Activated CD4-positive, alpha-beta T cell treated with anti-CD3 and anti-CD28 coated beads, Interleukin-2, amount 10 ng/mL, durations not matched to agents 7 days and 5 days (primary cell): ENCODE measurements around the gene ZDHHC8. TPM values are rescaled to one million over a fixed set of nuclear protein-coding genes. Genes with fewer than 3 reads are reported as not detected.
A peak's percentile ranks its signal among the peaks of the same experiment; 100 is the strongest.

Experiments
- CTCF ChIA-PET: fragments of 350-600 bp; sonication (Branson Sonifier 250); formaldehyde crosslinking; loops from one replicate; lab custom pipeline; 2021; ENCODE audit warnings: antibody characterized with exemption; lab: Charles Lee
- POLR2A ChIA-PET: fragments of 350-600 bp; sonication (Branson Sonifier 250); formaldehyde crosslinking; loops from one replicate; lab custom pipeline; 2021; ENCODE audit warnings: antibody characterized with exemption; lab: Charles Lee
- DNase-seq: peaks from one replicate; pipeline ENCODE4 v3.0.0-alpha.2; 2020
- H3K27ac Mint-ChIP-seq: one replicate; pipeline ENCODE4 v1.8.0; 2021; ENCODE audit warnings: mild to moderate bottlenecking, moderate library complexity, mixed read lengths
- H3K27me3 Mint-ChIP-seq: one replicate; pipeline ENCODE4 v1.8.0; 2021; ENCODE audit warnings: mixed read lengths
- H3K36me3 Mint-ChIP-seq: one replicate; pipeline ENCODE4 v1.8.0; 2021; ENCODE audit warnings: low read depth, mixed read lengths
- H3K4me1 Mint-ChIP-seq: one replicate; pipeline ENCODE4 v1.8.0; 2021; ENCODE audit warnings: mixed read lengths
- H3K4me3 Mint-ChIP-seq: one replicate; pipeline ENCODE4 v1.8.0; 2021; ENCODE audit warnings: mild to moderate bottlenecking, moderate library complexity, mixed read lengths
- H3K9me3 Mint-ChIP-seq: one replicate; pipeline ENCODE4 v1.8.0; 2021; ENCODE audit warnings: mixed read lengths
- total RNA-seq, 2 experiments: library from RNA; stranded (reverse); gene quantifications; one replicate each; pipeline ENCODE4 v1.2.3, GENCODE V29; 2021

The ZDHHC8 gene
- total RNA-seq, 2 experiments from 2014 or later, result 57.9 to 58.9 TPM

DNA sequence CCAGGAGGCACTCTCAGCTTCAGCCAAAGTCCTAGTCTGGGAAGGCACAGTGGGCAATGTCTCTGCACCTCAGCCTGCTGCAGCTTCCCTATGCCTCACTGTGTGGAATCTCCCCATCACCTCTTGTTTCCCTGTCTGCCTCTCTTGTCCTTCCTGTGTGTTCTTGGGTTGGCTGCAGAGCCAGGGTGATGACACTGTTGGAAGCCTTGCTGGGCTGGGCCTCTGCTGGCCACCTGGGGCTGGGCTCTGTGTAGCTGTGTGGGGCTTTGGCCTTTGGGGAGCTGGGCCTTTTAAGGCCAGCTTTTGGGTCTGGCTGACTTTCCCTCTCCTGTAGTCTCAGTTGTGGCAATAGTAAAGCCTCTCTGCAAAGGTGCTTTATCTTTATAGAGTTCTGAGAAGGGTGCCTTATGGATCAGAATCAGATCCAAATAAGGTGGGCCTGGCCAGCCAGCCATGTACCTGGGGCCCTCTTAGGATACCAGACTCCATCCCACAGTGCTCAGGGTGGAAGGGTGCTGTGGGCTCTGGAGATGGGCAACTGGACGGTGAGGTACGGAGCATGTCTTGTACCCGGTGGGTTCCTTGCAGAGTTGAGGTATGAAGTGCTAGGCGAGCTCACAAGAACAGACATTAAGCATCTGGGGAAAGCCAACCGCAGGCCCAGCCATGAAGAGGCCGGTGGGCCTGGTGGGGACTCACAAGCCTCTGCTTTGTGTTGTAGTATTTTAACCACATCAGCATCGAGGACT is 26.0 kb upstream of the ZDHHC8 start:
- Mint-ChIP-seq H3K9me3 (no peaks in the 10 kb centered on the region), H3K4me3 (no peak overlapping the region), H3K36me3 (peaks cover 16% of the 10 kb centered on the region), H3K27me3 (no peaks in the 10 kb centered on the region), H3K27ac (peak overlapping the region; percentile 13), H3K4me1 (peaks cover 18% of the 10 kb centered on the region)
- DNase-seq, result no peak
- CTCF ChIA-PET, result no interaction called here
- POLR2A ChIA-PET, result no interaction called here

DNA sequence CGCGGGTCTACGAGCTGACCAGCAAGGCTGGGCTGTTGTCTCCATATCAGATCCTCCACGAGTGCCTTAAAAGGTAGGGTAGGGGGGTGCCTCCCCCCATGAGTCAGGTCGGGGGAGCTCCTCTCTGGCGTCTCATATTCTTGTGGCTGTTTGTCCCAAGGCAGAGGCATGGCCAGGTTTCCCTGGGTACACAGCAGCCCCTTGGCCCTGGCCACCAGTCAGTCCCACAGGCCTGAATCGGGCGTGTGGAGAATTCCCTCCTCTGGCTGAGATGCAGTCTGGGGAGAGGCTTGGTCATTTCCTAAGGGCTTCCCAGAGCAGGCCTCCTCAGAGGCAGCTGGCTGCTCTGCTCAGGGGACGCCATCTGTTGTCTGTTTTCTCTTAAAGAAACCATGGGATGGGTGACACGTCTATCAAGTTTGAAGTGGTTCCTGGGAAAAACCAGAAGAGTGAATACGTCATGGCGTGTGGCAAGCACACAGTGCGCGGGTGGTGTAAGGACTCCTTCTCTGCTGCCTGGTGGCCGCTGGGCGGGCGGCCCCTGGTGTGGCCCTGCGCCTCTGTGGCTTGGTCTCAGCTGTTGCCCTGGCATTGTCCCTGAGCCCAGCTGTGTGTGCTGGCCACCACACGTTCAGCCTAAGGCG is 25.3 kb upstream of the ZDHHC8 start:
- Mint-ChIP-seq H3K4me3 (no peak overlapping the region), H3K27me3 (no peaks in the 10 kb centered on the region), H3K27ac (no peak overlapping the region), H3K4me1 (peaks cover 18% of the 10 kb centered on the region), H3K9me3 (no peaks in the 10 kb centered on the region), H3K36me3 (peaks cover 21% of the 10 kb centered on the region)
- no peak for DNase-seq
- ChIA-PET POLR2A (no interaction called here), CTCF (interaction anchor here (0.8 to 1.4 kb wide), 2 partner anchors 12 to 28 kb away, joined by 3 read pairs; no protein-coding TSS in a partner anchor)

DNA sequence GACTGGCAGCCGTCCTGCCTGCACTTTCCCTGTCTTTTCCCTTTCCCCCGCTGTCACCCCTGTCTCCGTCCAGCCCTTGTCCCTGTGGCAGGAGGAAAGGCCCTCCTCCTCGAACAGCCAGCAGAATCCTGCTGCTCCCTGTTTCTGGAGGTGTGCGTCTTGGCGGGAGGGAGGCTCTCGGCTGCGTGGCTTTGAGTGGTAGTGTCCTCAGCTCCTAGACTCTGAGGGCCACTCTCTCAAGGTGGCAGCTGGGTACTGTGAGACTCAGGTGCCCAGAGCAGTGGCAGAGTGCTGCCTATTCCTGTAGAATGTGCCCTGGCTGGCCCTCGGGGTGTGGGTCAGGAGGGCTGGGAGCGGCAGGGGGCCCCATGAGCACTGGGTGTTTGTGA is 24.8 kb upstream of the ZDHHC8 start:
- no peak for DNase-seq
- H3K27ac Mint-ChIP-seq, result no peak overlapping the region
- H3K4me1 Mint-ChIP-seq, result peaks cover 19% of the 10 kb centered on the region
- no peaks in the 10 kb centered on the region for H3K27me3 Mint-ChIP-seq
- no peaks in the 10 kb centered on the region for H3K9me3 Mint-ChIP-seq
- no peak overlapping the region for H3K4me3 Mint-ChIP-seq
- peaks cover 20% of the 10 kb centered on the region for H3K36me3 Mint-ChIP-seq
- ChIA-PET CTCF (interaction anchor here (0.8 to 1.4 kb wide), 2 partner anchors 13 to 29 kb away, joined by 3 read pairs; no protein-coding TSS in a partner anchor), POLR2A (interaction anchor here (0.5 kb wide), 1 partner anchor 88 kb away, joined by 3 read pairs; no protein-coding TSS in a partner anchor)

DNA sequence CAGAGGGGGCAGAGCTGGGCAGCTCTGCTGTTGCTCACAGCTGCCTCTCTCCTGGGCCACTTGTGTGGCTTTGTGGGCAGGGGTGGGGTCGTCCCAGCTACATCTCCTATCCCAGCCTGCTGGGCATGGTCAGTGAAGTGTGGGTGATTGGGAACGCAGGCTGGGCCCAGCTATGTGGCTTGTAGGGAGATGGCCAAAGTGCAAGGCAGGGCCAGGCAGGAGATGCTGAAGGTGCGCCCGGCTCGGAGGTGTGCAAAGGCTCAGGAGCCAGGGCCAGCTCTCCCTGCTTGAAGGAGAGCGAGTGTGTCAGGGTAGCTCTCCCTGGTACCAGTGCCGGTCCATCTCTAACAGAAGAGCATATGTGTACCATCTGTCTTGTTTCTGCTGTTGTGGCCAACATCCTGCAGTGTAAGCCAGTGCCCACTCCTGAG is 24.1 kb upstream of the ZDHHC8 start:
- POLR2A ChIA-PET, result interaction anchor here (0.5 kb wide), 1 partner anchor 88 kb away, joined by 3 read pairs; no protein-coding TSS in a partner anchor
- Mint-ChIP-seq H3K27ac (no peak overlapping the region), H3K4me1 (peaks cover 17% of the 10 kb centered on the region), H3K27me3 (no peaks in the 10 kb centered on the region), H3K36me3 (peaks cover 20% of the 10 kb centered on the region), H3K9me3 (no peaks in the 10 kb centered on the region), H3K4me3 (no peak overlapping the region)
- CTCF ChIA-PET, result interaction anchor here (1.4 kb wide), 1 partner anchor 14 kb away, joined by 3 read pairs; no protein-coding TSS in a partner anchor
- no peak for DNase-seq

DNA sequence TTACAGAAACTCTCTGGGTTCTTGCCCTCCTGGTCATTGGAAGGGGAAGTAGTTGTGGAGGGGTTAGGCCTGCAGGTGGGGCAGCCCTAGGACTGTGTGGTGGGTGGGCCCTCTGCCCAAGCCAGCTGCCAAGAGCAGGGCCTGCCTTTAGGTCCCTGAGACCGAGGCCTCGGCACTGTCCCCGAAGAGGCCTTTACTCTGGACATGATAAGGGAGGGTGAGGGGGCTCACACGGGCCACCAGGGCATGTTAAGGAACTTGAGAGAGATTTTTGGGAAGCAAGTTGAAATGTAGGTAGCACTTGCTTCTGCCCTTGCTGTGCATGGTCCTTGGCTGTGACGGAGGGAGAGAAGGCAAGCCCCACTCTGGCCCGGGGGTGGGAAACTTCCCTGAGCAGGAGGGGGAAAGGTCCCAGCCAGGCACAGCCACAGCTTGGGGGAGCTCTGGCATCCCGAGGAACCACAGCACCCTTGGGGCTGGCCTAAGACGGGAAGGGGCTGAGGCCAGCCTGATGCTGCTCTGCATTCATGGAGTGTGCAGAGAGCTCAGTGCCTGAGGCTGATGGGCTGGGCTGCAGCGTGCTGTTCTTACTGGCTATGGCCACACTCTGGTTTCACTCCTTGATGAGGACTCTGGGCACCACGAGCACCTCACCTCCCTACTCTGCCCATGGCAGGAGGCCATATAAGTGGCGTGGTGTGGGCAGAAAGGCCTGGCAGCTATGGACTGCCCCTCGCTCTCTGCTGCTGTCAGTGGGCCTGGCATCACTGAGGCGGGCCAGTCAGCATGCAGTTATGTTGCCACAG is 23.4 kb upstream of the ZDHHC8 start:
- no peak for DNase-seq
- H3K36me3 Mint-ChIP-seq, result peaks cover 20% of the 10 kb centered on the region
- no peak overlapping the region for H3K4me3 Mint-ChIP-seq
- POLR2A ChIA-PET, result no interaction called here
- peak overlapping the region; percentile 64 for H3K27ac Mint-ChIP-seq
- H3K27me3 Mint-ChIP-seq, result no peaks in the 10 kb centered on the region
- CTCF ChIA-PET, result interaction anchor here (0.6 to 1.4 kb wide), 3 partner anchors 9 to 22 kb away, joined by 3 read pairs; partner anchors contain the start of gene TRMT2A
- peaks cover 16% of the 10 kb centered on the region for H3K4me1 Mint-ChIP-seq
- H3K9me3 Mint-ChIP-seq, result no peaks in the 10 kb centered on the region

DNA sequence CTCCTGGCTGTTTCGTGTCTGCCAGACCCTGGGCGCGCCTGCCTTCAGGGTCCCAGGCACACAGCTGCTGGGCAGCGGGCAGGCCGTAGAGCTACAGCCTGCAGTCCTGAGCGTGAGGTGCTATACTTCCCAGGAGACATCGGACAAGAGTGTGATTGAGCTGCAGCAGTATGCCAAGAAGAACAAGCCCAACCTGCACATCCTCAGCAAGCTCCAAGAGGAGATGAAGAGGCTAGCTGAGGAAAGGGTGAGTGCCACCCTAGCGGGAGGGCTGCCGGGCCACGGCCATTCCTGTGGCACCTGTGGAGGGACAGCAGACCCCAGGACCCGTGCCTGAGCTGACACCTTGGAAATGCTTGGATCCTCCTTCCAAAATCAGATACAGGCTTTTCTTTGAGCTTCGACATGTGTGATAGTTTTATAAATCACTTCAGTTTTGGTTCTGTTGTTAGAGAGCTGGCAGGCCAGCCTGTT is 22.8 kb upstream of the ZDHHC8 start:
- Mint-ChIP-seq H3K9me3 (no peaks in the 10 kb centered on the region), H3K27me3 (no peaks in the 10 kb centered on the region), H3K36me3 (peaks cover 16% of the 10 kb centered on the region), H3K4me1 (peaks cover 14% of the 10 kb centered on the region), H3K4me3 (no peak overlapping the region), H3K27ac (peak overlapping the region; percentile 64)
- POLR2A ChIA-PET, result no interaction called here
- DNase-seq, result no peak
- CTCF ChIA-PET, result interaction anchor here (0.6 to 1.2 kb wide), 2 partner anchors 9 to 22 kb away, joined by 3 read pairs; partner anchors contain the start of gene TRMT2A

DNA sequence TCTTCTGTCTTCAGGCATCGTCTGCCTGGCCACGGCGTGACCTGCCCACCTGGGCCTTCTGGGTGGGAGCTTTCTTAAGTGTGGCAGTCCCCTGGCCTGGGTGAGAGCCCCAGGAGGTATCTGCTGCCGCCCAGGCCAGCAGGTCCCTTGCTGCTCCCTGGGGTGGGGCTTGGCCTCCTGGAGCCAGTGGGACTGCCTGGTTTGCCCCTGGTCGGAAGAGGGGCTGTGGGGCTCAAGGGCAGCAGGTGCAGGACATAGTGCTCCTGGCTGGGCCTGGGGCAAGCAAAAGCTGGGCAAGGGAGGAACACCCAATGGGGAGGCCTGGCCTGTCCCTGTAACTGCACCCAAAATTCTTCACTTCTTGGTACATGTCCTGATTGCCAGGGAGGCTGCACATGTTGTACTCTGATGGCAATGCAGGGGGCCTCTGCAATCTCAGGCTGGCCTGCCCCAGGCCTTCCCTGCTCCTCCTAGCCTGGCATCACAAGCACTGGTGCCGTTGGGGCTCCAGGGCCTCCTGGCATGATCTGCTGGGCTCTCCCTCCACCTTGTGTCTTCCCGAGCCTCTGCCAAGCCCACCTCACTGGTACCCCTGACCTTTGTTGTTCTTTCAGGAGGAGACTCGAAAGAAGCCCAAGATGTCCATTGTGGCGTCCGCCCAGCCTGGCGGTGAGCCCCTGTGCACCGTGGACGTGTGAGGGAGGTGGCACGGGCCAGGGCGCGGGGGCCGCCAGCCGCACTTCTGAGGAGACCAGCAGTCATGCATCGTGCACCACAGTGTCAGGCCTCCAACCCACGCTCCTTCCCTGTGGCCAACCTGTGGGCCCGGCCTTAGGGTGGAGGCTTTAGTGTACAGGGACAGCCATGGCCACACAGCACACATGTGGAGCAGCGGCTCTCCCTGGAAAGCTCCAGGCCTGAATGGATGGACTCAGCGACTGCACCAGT is 21.9 kb upstream of the ZDHHC8 start:
- DNase-seq, result no peak
- no peaks in the 10 kb centered on the region for H3K9me3 Mint-ChIP-seq
- peaks cover 23% of the 10 kb centered on the region for H3K36me3 Mint-ChIP-seq
- H3K4me3 Mint-ChIP-seq, result no peak overlapping the region
- no peaks in the 10 kb centered on the region for H3K27me3 Mint-ChIP-seq
- peak overlapping the region; percentile 42 for H3K27ac Mint-ChIP-seq
- CTCF ChIA-PET, result interaction anchor here (0.9 to 1.4 kb wide), 3 partner anchors 8 to 140 kb away, joined by 3 to 6 read pairs (median 3); partner anchors contain the start of gene TRMT2A
- peaks cover 19% of the 10 kb centered on the region for H3K4me1 Mint-ChIP-seq
- POLR2A ChIA-PET, result no interaction called here

DNA sequence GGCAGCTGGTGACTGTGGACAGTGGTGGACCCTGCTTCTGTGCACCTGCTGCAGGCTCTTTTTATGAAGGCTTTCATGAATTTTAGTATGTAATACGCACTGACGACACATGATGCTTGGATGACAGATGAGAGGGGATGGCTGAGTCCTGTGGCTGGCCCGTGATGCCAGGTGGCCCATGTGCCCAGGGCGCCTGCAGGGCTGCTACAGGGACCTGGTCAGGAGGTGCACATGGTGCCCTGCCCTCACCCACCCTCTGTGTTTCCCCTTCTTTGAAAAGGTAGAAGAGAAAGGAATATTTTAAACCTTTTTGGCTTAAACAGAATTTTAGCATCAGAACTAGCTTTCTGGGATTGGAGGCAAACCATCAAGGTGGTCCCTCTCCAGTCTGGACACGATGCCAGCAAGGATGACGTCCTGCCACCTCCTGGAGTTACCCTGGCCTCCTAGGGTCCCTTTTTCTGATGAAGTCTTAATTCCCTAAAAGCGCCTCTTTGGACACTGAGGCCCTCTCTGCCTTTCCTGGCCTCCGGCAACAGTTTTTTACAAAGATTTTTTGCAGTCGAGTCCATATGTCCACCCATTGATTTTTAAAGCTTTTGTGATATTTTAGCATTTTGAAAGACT is 21.1 kb upstream of the ZDHHC8 start:
- ChIA-PET POLR2A (no interaction called here), CTCF (interaction anchor here (0.8 to 1.4 kb wide), 4 partner anchors 24 to 140 kb away, joined by 3 to 6 read pairs (median 3); no protein-coding TSS in a partner anchor)
- no peaks in the 10 kb centered on the region for H3K9me3 Mint-ChIP-seq
- no peak for DNase-seq
- H3K36me3 Mint-ChIP-seq, result peaks cover 27% of the 10 kb centered on the region
- no peak overlapping the region for H3K27ac Mint-ChIP-seq
- no peaks in the 10 kb centered on the region for H3K27me3 Mint-ChIP-seq
- no peak overlapping the region for H3K4me3 Mint-ChIP-seq
- H3K4me1 Mint-ChIP-seq, result peaks cover 25% of the 10 kb centered on the region

DNA sequence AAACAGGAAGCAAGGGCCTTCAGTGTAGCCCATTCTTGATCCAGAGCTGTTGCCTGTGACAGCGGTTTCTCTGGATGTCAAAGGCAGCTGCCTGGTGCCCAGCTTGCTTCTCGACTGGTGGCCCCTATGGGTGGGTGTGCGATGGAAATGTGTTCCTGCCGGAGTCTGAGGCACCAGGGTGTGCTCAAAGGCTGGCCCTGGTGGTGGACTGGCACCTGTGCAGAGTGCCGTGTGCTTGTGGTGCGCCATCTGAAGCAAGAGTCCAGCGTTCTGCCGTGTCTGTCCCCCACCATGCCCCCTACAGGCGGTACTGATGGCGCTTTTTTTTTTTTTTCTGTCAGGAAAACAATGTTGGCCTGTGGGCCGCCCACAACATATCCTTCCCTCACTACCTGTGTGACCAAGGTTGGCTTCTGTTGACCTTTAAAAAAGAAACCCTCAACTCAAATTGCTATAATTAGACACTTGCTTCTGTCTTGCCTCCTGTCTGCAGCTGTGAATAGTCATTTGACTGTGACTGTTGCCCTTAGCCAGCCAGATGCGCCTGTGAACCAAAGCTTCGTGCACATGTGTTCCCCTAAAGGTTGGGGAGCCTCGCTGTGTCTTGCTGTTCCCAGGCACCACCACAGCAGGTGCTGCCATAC is 20.4 kb upstream of the ZDHHC8 start:
- ChIA-PET CTCF (interaction anchor here (0.7 to 1.4 kb wide), 7 partner anchors 9 to 141 kb away, joined by 3 to 6 read pairs (median 3); no protein-coding TSS in a partner anchor), POLR2A (interaction anchor here (0.7 kb wide), 1 partner anchor 11 kb away, joined by 3 read pairs; no protein-coding TSS in a partner anchor)
- H3K4me1 Mint-ChIP-seq, result peaks cover 28% of the 10 kb centered on the region
- H3K9me3 Mint-ChIP-seq, result no peaks in the 10 kb centered on the region
- H3K4me3 Mint-ChIP-seq, result no peak overlapping the region
- H3K27ac Mint-ChIP-seq, result peak overlapping the region; percentile 76
- peak; percentile 28 for DNase-seq
- H3K27me3 Mint-ChIP-seq, result no peaks in the 10 kb centered on the region
- peaks cover 27% of the 10 kb centered on the region for H3K36me3 Mint-ChIP-seq

DNA sequence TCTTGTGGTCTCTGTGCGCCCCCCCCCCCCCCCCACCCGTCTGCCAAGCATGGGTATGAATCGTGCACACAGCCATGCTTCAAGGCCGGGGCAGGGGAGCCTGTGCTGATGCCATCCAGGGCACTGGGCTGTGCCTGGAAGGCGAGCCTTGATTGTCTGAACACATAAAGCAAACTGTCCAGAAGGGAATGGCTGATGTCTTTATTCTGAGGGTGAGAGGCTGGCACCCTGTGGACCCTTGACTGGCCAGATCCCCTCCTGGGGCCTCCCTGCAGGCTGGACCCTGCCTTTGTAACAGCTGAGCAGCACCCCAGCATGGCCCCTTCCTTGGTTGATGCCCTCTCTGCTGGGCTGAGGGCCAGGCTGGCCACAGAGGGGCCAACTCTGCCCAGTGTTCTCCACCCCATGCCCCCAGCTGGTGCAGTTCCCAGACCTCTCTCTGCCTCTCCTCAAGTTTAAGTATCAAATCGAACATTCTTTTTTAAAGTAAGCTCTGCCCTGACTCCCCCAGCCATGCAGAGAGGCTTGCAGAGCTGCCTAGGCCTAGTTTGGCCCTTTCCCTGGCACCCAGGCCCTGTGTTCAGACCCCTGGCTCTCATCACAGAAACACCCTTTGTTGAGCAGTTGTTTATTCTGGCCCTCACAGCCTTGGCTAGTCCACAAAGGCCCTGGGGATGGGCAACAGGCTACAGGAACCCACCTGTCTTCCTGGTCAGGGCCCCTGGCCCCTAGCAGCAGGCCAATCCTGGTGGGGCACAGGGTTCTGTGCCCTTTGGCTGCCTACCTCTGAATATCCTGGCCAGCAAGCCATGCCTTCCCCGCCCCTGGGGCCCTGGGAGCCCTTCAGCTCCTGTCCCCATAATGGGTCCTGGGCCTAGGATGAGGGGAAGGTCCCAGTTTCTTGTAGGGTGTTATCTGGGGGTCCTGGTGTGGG is 19.6 kb upstream of the ZDHHC8 start:
- peaks cover 31% of the 10 kb centered on the region for H3K36me3 Mint-ChIP-seq
- peak overlapping the region; percentile 77 for H3K27ac Mint-ChIP-seq
- ChIA-PET POLR2A (interaction anchor here (0.7 kb wide), 1 partner anchor 11 kb away, joined by 3 read pairs; no protein-coding TSS in a partner anchor), CTCF (interaction anchor here (0.7 to 1.7 kb wide), 5 partner anchors 9 to 99 kb away, joined by 3 to 4 read pairs (median 3); no protein-coding TSS in a partner anchor)
- no peak for DNase-seq
- no peaks in the 10 kb centered on the region for H3K9me3 Mint-ChIP-seq
- H3K27me3 Mint-ChIP-seq, result no peaks in the 10 kb centered on the region
- no peak overlapping the region for H3K4me3 Mint-ChIP-seq
- H3K4me1 Mint-ChIP-seq, result peaks cover 29% of the 10 kb centered on the region
